HFFc6 (cell line): Measurements from ENCODE around the gene HSFX3. TPM values are rescaled to one million over a fixed set of nuclear protein-coding genes. Genes with fewer than 3 reads are reported as not detected.
"Not testable (repeated sequence)": the region's sequence is repeated elsewhere in the genome, so short reads cannot be mapped to it uniquely, and the experiment has no call there.

Experiments
- DNase-seq: peaks from one replicate; pipeline ENCODE4 v3.0.0-alpha.2; 2018
- H3K27ac Mint-ChIP-seq: 2 replicates; pipeline ENCODE4 v1.8.0; 2020; ENCODE audit warnings: mild to moderate bottlenecking, mixed read lengths
- H3K27me3 Mint-ChIP-seq: 2 replicates; pipeline ENCODE4 v1.8.0; 2021; ENCODE audit warnings: mild to moderate bottlenecking, moderate library complexity, mixed read lengths; ENCODE audit not compliant: insufficient read depth
- H3K36me3 Mint-ChIP-seq: 2 replicates; pipeline ENCODE4 v1.8.0; 2021; ENCODE audit warnings: low read depth, mixed read lengths
- H3K4me1 Mint-ChIP-seq: 2 replicates; pipeline ENCODE4 v1.8.0; 2020; ENCODE audit warnings: low read depth, mixed read lengths
- H3K4me3 Mint-ChIP-seq: 2 replicates; pipeline ENCODE4 v1.8.0; 2020; ENCODE audit warnings: mild to moderate bottlenecking, moderate library complexity, mixed read lengths
- H3K9me3 Mint-ChIP-seq: 2 replicates; pipeline ENCODE4 v1.8.0; 2020; ENCODE audit warnings: mild to moderate bottlenecking, mixed read lengths
- long read RNA-seq: library from polyadenylated mRNA; unstranded; transcript quantifications from one replicate; pipeline ENCODE4 v2.0.0, GENCODE V29; 2019
- total RNA-seq, 6 experiments: library from RNA; stranded (reverse); fragmentation: NEBNext Ultra II Directional; extraction: Animal tissue kit (Norgen Biotek cat#: 25700); gene quantifications; 2 replicates in 1 of 6; 3 replicates in 5 of 6; pipeline ENCODE4 v1.2.3, GENCODE V29; 2021
- TF ChIP-seq, protein P1 (sequence below): fragments of 200-600 bp; sonication (generic); IDR thresholded peaks from 2 replicates; pipeline ENCODE4 v1.5.0; 2021; ENCODE audit warnings: antibody characterized with exemption, mild to moderate bottlenecking

The HSFX3 gene, protein sequence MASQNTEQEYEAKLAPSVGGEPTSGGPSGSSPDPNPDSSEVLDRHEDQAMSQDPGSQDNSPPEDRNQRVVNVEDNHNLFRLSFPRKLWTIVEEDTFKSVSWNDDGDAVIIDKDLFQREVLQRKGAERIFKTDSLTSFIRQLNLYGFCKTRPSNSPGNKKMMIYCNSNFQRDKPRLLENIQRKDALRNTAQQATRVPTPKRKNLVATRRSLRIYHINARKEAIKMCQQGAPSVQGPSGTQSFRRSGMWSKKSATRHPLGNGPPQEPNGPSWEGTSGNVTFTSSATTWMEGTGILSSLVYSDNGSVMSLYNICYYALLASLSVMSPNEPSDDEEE
- not detected for total RNA-seq
- long read RNA-seq = 0 reads

DNA sequence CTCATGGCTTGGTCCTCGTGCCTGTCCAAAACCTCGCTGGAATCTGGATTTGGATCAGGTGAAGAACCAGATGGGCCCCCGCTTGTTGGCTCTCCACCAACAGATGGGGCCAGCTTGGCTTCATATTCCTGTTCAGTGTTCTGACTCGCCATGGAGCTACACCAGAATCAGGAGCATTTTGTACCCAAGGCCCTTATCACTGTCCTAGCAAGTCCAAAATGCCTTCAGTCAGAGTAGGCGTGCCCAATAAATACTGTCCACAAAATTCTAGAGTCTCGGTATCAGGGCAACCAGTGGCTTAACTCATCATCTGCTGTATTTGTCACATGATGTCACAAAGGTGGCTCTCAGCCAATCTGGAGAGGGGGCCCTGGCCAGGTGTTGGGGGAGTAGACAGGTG lies at the start of gene HSFX3:
TSS of gene HSFX3 (minus strand) at position 224 of the 400 bp plus-strand sequence. CDS start at position 152, 72 bp downstream.
- H3K27ac Mint-ChIP-seq, H3K36me3 Mint-ChIP-seq, H3K27me3 Mint-ChIP-seq, H3K4me1 Mint-ChIP-seq, H3K4me3 Mint-ChIP-seq, DNase-seq, H3K9me3 Mint-ChIP-seq: not testable (repeated sequence)

DNA sequence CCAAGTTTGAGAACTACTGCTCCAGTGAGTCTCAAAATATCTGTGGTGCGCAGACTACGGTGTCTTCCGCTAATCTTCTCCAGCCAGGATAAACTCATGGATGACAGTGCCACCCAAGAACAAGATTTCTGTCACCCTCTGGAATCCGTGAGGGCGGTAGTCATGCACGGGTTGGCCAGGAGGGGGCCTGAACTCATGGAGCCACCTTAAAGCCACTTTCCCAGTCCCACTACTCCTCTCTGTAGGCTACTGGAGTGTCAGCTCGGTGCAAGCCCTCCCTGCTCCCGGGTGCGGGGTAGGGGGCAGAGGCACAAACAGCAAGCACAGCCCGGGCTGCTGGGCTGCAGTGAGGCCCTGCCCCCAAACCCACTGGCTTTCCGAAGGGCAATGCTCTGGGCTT lies 48.9 kb upstream of the HSFX3 start:
- H3K27ac Mint-ChIP-seq = not testable (repeated sequence)

DNA sequence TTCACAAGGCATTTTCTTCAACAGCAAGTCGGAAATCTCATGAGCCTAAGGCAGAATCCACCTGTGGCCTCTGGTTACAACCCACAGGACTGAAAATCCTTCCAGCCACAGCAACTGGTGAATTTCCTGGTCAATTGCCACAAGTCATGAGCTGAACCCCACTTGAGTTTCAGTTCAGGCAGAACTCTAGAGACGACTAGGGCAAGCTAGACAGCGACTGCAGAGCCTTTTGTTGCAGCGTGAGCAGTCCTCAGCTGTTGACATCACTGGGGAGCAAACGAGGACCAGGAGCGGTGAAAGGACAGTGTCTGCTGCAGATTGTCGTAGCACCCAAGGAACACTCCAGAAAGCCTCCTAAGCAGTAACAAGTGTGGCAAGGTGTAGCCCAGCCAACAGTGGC lies 46.2 kb upstream of the HSFX3 start:
- H3K27ac Mint-ChIP-seq, H3K4me3 Mint-ChIP-seq, H3K36me3 Mint-ChIP-seq, DNase-seq, H3K9me3 Mint-ChIP-seq, H3K4me1 Mint-ChIP-seq, H3K27me3 Mint-ChIP-seq: not testable (repeated sequence)

More for the DNA sequence above, 48.9 kb upstream of the HSFX3 start:
- H3K36me3 Mint-ChIP-seq, H3K9me3 Mint-ChIP-seq, H3K4me3 Mint-ChIP-seq, H3K27me3 Mint-ChIP-seq, DNase-seq, H3K4me1 Mint-ChIP-seq: not testable (repeated sequence)
- TF ChIP-seq, protein P1, sequence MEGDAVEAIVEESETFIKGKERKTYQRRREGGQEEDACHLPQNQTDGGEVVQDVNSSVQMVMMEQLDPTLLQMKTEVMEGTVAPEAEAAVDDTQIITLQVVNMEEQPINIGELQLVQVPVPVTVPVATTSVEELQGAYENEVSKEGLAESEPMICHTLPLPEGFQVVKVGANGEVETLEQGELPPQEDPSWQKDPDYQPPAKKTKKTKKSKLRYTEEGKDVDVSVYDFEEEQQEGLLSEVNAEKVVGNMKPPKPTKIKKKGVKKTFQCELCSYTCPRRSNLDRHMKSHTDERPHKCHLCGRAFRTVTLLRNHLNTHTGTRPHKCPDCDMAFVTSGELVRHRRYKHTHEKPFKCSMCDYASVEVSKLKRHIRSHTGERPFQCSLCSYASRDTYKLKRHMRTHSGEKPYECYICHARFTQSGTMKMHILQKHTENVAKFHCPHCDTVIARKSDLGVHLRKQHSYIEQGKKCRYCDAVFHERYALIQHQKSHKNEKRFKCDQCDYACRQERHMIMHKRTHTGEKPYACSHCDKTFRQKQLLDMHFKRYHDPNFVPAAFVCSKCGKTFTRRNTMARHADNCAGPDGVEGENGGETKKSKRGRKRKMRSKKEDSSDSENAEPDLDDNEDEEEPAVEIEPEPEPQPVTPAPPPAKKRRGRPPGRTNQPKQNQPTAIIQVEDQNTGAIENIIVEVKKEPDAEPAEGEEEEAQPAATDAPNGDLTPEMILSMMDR = peak; percentile 12; the same call in 1 of the 2 replicates

DNA sequence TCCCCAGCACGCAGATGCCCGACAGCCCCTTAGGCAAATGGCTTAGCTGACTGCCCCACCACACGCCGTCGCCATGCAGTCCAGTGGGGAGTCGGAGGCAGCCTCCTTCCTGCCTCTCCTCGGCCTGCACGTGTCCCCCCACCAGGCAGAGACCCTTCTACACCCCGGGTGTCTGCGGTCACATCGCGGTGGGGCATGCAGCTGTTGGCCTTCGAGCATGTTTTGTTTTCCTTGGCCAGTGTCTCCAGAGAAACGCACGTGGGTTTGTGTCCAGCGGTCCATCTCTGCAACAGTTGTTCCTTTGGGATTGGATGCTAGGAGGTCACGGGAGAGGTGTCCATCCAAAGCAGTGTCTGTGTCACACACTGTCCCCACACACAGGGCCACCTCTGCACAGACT lies 45.5 kb upstream of the HSFX3 start, which contains the start of gene HSFX2:
TSS of gene HSFX2 (minus strand) at position 101 of the 400 bp plus-strand sequence. CDS start 614 bp downstream, outside the sequence.
- H3K27me3 Mint-ChIP-seq, H3K36me3 Mint-ChIP-seq, H3K9me3 Mint-ChIP-seq, DNase-seq, H3K4me1 Mint-ChIP-seq, H3K27ac Mint-ChIP-seq, H3K4me3 Mint-ChIP-seq: not testable (repeated sequence)

DNA sequence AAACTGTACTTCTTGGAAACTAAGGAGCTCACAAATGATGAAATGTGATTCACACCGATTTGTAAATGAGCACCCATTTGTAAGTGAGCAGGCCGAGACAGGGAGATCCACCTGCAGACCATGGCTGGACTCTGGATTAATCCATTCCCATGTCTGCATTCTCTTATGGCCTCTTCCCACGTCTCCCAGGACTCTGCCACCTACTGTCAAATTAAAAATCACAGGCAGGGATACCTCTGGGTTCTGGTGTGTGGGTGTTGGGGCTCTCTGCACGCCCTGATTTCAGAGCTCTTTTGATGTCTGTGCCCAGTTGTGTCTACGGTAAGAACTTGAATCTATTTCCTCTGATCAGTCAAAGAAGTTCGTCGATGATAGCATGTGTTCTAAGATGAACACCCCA lies 41.3 kb upstream of the HSFX3 start:
- H3K36me3 Mint-ChIP-seq, H3K27ac Mint-ChIP-seq, H3K4me1 Mint-ChIP-seq, H3K9me3 Mint-ChIP-seq, H3K27me3 Mint-ChIP-seq, DNase-seq, H3K4me3 Mint-ChIP-seq: not testable (repeated sequence)

DNA sequence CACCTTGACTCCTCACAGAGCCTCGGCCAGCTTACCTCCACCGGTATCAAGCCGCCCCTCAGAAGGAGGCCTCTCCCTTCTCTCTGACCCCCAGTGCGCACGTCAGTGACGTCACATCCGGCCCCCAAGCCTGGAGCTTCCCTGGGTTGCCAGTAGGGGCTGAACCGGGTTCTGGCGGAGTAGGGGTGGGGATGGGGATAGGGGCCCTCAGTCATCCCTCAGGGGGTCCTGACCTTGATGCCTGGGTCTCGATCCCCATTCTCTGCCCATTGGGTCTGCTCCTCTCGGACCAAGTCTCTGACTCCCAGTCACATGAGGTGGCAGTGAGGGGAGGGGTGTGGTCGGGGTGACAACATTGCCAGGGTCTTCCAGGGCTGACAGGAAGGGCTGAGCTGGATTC lies 37.6 kb upstream of the HSFX3 start, which contains the start of gene MAGEA9B:
TSS of gene MAGEA9B (minus strand) at position 101 of the 400 bp plus-strand sequence. CDS start 4,280 bp downstream, outside the sequence.
- H3K27me3 Mint-ChIP-seq, H3K9me3 Mint-ChIP-seq, DNase-seq, H3K36me3 Mint-ChIP-seq, H3K27ac Mint-ChIP-seq, H3K4me3 Mint-ChIP-seq, H3K4me1 Mint-ChIP-seq: not testable (repeated sequence)

DNA sequence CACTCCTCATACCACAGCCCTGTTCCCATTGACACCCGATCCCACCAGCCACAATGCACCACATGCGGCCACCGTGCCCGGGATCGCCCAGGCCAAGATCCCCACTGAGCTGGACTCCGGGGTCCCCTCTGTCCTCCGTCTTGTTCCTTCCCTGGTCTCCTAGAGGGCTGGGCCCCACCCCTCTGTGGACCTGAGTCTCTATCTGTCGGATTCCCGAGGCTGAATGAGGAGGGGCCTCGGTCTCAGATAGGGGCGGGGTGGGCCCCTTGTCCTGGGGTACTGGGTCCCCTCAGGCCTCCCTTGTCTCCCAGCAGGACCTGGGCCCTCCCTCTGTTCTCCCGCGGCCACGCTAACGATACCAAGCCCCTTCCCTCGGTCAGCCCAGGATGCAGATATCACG lies 35.9 kb upstream of the HSFX3 start:
- not testable (repeated sequence) for H3K27me3 Mint-ChIP-seq, H3K4me3 Mint-ChIP-seq, H3K36me3 Mint-ChIP-seq, H3K27ac Mint-ChIP-seq, DNase-seq, H3K4me1 Mint-ChIP-seq, H3K9me3 Mint-ChIP-seq

DNA sequence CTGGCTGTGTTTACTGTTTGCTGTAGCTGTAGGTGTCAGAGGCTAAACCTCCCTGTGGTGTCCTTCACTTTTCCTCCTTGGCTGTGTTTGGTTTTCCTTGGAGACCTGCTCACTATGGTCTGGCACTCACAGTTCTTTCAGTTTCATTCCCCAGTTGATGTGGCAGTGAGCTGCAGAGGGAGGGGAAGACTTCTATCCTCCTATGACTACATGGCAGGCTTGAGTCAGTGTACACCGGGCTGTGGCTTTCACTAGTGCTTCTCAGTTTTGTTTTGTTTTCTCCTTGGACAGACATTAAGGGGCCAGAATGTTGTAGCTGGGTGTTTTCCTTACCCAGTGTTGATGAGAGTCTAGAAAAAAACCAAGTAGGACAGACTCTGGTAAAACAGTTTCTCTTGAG lies 23.7 kb upstream of the HSFX3 start:
- H3K9me3 Mint-ChIP-seq, H3K4me3 Mint-ChIP-seq, H3K27me3 Mint-ChIP-seq, H3K27ac Mint-ChIP-seq, DNase-seq, H3K36me3 Mint-ChIP-seq: not testable (repeated sequence)
- peaks cover 25% of the 10 kb centered on the region for H3K4me1 Mint-ChIP-seq

DNA sequence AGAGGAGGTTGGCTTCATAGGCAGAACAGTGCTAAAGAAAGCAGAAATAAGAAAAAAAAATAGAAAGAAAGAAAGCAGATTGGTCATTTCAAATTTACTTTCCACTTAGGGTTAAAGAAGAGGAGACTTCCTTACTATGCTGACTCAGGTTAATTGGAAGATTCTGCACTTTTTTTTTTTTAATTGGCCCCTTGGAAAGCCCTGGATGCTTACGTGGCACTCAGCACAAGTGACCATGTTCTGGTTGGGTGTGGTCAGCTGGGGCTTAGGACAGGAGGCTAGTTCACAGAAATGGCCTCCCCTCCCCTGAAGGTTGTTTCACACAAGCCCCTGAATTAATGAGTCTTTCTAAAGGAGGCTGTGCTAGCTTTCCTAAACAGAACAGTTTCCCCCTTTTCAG lies 23.0 kb upstream of the HSFX3 start:
- H3K27ac Mint-ChIP-seq = peak overlapping the region; percentile 74; the same call in 1 of the 2 replicates

More for the DNA sequence above, 23.0 kb upstream of the HSFX3 start:
- Mint-ChIP-seq H3K36me3 (no peaks in the 10 kb centered on the region), H3K4me1 (peaks cover 25% of the 10 kb centered on the region), H3K4me3 (peak overlapping the region; percentile 55), H3K9me3 (no peaks in the 10 kb centered on the region), H3K27me3 (no peaks in the 10 kb centered on the region)
- TF ChIP-seq, protein P1 = no peak
- no peak for DNase-seq
